Lung (tissue), 12 donors: Measurements from ENCODE around the gene CNPY3. TPM values are rescaled to one million over a fixed set of nuclear protein-coding genes. Genes with fewer than 3 reads are reported as not detected.

Source experiments
- ATAC-seq: fragments of 200-7000 bp; cut with Tn5 transposase; one replicate; pipeline ENCODE4 v1.9.1; 2020; ENCODE audit warnings: moderate number of reproducible peaks; ENCODE audit not compliant: insufficient read depth, low FRiP score
- DNase-seq, 3 donors: peaks; one replicate each; pipeline ENCODE4 v3.0.0-alpha.2; 2013 to 2017
- H3K27ac ChIP-seq, 2 donors: one replicate each; pipeline ENCODE4 v1.5.1; 2013; ENCODE audit warnings: mild to moderate bottlenecking in 2 of 2, moderate library complexity in 2 of 2, control low read depth in 1 of 2, inconsistent platforms in 1 of 2, low read depth in 1 of 2, low read length in 1 of 2
- H3K27me3 ChIP-seq, 3 donors: one replicate each; pipeline ENCODE4 v1.5.1; 2013; ENCODE audit warnings: low read length in 2 of 3; ENCODE audit not compliant: control insufficient read depth in 3 of 3, insufficient read depth in 3 of 3
- H3K36me3 ChIP-seq, 4 donors: one replicate each; pipeline ENCODE4 v1.5.1; 2013; ENCODE audit warnings: low read length in 4 of 4, mild to moderate bottlenecking in 1 of 4, moderate library complexity in 1 of 4; ENCODE audit not compliant: control insufficient read depth in 4 of 4, insufficient read depth in 4 of 4
- H3K4me1 ChIP-seq, 5 donors: one replicate each; pipeline ENCODE4 v1.5.1; 2013; ENCODE audit warnings: low read length in 5 of 5, mild to moderate bottlenecking in 2 of 5, moderate library complexity in 1 of 5; ENCODE audit not compliant: control insufficient read depth in 5 of 5, insufficient read depth in 5 of 5
- H3K4me3 ChIP-seq: one replicate; pipeline ENCODE4 v1.5.1; 2013; ENCODE audit warnings: mild to moderate bottlenecking, control low read depth, moderate library complexity
- H3K9ac ChIP-seq, 2 donors: one replicate each; pipeline ENCODE4 v1.5.1; 2013; ENCODE audit warnings: low read length in 2 of 2, control low read depth in 1 of 2; ENCODE audit not compliant: insufficient read depth in 1 of 2
- H3K9me3 ChIP-seq, 4 donors: one replicate each; pipeline ENCODE4 v1.5.1; 2013; ENCODE audit warnings: low read length in 3 of 4, mild to moderate bottlenecking in 1 of 4, moderate library complexity in 1 of 4; ENCODE audit not compliant: control insufficient read depth in 4 of 4, insufficient read depth in 3 of 4
- WGBS, 2 donors: extraction: QIAGEN DNeasy Blood & Tissue Kit; methylation state at CpG; one replicate each; pipeline ENCODE4 v1.1.7; 2013; 5-methylcytosine and 5-hydroxymethylcytosine counted together
- polyA plus RNA-seq, 2 donors: library from polyadenylated mRNA; stranded (reverse); fragments of 200-250 nt; gene quantifications; one replicate each; pipeline ENCODE4 v1.2.1, GENCODE V29; 2013
- total RNA-seq, 2 donors: library from RNA; depleted of rRNA in 1 of 2; stranded (reverse); fragments of >200 nt in 1 of 2; gene quantifications; one replicate each; pipeline ENCODE4 v1.2.1, GENCODE V29; 2014 to 2021
- TF ChIP-seq, protein P1 (sequence below): IDR thresholded peaks from 2 replicates; pipeline ENCODE4 v1.5.1; 2012; ENCODE audit warnings: mild to moderate bottlenecking; ENCODE audit errors: control extremely low read depth, extremely low read depth
- donor health status: control.
- donor health status: control.
- donor health status: Bipolar disorder and iron deficiency.
- donor health status: healthy.
- donor health status: DM: yes; HTN: yes; CAD: no.

Gene CNPY3
- total and polyA plus RNA-seq, 4 donors: 36.0 to 90.5 (median 56.2) TPM

DNA sequence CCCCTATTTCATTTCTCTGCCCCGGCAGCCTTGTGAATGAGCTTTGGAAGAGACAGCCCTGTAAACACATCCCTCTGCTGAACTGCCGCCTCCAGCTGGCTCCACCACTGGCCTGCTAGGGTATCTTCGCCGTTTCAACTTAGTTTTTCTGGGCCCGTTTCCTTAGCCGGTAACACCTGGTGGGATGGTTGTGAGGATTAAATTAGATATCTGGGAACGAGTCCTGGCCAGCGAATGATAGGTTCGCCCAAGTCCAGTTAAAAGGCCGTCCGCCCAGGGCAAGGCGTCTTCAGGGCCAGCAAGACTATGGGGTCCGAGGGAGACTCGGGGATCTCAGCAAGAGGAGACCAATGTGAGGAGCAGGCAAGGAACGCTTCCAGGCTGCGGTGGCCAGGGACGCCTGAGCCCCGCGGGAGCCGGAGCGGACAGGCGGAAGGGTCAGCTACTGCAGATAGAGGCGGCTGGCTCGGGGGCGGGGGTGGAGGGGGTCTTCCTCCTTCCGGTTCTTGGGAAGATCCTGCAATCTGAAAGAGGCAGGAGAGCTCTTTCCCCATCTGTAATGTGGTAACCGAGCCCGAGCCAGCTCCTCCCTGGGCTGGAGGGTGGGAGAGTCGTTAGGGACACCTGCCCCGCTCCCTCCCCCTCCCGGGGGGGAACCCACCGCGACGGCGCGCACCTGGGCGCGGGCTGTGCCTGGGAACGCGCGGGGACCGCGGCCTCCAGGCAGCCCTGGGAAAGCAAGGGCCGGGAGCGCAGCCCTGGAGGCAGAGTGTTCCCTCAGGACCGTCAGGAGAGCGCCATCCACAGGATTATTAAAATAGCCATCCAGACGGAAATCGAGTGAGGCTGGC is 17.9 kb upstream of the CNPY3 start:
- TF ChIP-seq, protein P1, sequence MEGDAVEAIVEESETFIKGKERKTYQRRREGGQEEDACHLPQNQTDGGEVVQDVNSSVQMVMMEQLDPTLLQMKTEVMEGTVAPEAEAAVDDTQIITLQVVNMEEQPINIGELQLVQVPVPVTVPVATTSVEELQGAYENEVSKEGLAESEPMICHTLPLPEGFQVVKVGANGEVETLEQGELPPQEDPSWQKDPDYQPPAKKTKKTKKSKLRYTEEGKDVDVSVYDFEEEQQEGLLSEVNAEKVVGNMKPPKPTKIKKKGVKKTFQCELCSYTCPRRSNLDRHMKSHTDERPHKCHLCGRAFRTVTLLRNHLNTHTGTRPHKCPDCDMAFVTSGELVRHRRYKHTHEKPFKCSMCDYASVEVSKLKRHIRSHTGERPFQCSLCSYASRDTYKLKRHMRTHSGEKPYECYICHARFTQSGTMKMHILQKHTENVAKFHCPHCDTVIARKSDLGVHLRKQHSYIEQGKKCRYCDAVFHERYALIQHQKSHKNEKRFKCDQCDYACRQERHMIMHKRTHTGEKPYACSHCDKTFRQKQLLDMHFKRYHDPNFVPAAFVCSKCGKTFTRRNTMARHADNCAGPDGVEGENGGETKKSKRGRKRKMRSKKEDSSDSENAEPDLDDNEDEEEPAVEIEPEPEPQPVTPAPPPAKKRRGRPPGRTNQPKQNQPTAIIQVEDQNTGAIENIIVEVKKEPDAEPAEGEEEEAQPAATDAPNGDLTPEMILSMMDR: no peak
- ATAC-seq (no peak), DNase-seq (peak; percentile 27 to 50 (median 49))
- H3K9ac ChIP-seq: peak overlapping the region; percentile 46 to 58
- 17 to 20% methylated on average over 48 to 49 of the region's 49 CpGs for WGBS, 2 donors
- no peak overlapping the region for H3K4me3 ChIP-seq
- no peak overlapping the region for H3K27ac ChIP-seq
- H3K27me3 ChIP-seq: no peaks in the 10 kb centered on the region
- no peaks in the 10 kb centered on the region for H3K36me3 ChIP-seq
- no peaks in the 10 kb centered on the region for H3K9me3 ChIP-seq
- peaks cover 0 to 1% (median 0%) of the 10 kb centered on the region in 5 donors for H3K4me1 ChIP-seq

DNA sequence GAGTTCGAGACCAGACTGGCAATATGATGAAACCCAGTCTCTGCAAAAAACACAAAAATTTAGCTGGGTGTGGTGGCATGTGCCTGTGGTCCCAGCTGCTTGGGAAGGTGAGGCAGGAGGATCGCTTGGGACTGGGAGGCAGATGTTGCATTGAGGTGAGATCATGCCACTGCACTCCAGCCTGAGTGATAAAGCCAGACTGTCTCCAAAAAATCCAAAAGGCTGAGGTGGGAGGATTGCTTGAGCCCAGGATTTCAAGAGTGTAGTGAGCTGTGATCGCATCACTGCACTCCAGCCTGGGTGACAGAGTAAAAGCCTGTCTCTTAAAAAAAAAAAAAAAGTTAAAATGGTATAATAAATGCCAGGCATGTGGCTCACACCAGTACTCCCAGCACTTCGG is 14.7 kb upstream of the CNPY3 start:
- H3K27me3 ChIP-seq: no peaks in the 10 kb centered on the region
- ATAC-seq: no peak
- H3K36me3 ChIP-seq: no peaks in the 10 kb centered on the region
- H3K27ac ChIP-seq: no peak overlapping the region
- TF ChIP-seq, protein P1: no peak
- WGBS, 2 donors: 78 to 88% methylated on average over 4 of the region's 4 CpGs
- H3K9me3 ChIP-seq: no peaks in the 10 kb centered on the region
- DNase-seq: no peak
- H3K4me1 ChIP-seq: peaks cover 0 to 1% (median 0%) of the 10 kb centered on the region in 5 donors
- H3K4me3 ChIP-seq: no peak overlapping the region
- no peak overlapping the region for H3K9ac ChIP-seq

DNA sequence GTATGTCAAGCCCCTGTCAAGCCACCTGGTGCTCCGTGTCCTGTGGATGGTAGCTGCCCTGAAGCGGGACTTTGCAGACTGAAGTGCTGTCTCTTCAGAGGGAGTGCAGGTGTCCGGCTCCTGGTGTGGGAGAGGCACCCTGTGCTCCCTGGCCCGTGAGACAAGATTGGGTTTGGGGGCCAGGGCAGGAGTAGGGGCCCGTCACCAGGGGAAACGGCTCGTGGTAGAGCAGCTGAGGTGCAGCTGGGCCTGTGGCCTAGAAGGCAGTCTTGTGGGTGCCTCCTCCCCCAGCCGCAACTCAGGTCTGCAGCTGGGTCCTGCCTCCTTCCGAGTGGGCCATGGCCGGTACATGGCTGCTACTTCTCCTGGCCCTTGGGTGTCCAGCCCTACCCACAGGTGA is 13.5 kb upstream of the CNPY3 start, which contains the start of gene PTCRA:
Gene PTCRA, plus strand, starts transcription at position 322 of the 400 bp plus-strand sequence. Its CDS starts 17 bp downstream, at position 339.
- 74 to 77% methylated on average over 7 to 10 of the region's 10 CpGs for WGBS, 2 donors
- DNase-seq: no peak

More for the DNA sequence above, 13.5 kb upstream of the CNPY3 start, which contains the start of gene PTCRA:
- Histone ChIP-seq H3K4me3 (no peak within 1 kb of the TSS), H3K9ac (no peak within 1 kb of the TSS), H3K36me3 (no peaks in the 10 kb centered on the region), H3K27ac (no peak within 1 kb of the TSS), H3K9me3 (no peaks in the 10 kb centered on the region), H3K4me1 (peaks cover 0 to 1% (median 0%) of the 10 kb centered on the region in 5 donors), H3K27me3 (no peaks in the 10 kb centered on the region)
- ATAC-seq: no peak
- TF ChIP-seq, protein P1: no peak
